Right cardiac atrium (tissue), 5 donors: ENCODE measurements around the gene PNMA8A. TPM values are rescaled to one million over a fixed set of nuclear protein-coding genes. Genes with fewer than 3 reads are reported as not detected.
A peak's percentile ranks its signal among the peaks of the same experiment; 100 is the strongest.

Experiments used
- ATAC-seq, 2 donors: fragments of 200-7000 bp; cut with Tn5 transposase; one replicate each; pipeline versions ENCODE4 v1.8.0 to v1.9.1; 2020; ENCODE audit warnings: moderate library complexity in 2 of 2, mild to moderate bottlenecking in 1 of 2
- DNase-seq, 3 donors: peaks; one replicate each; pipeline ENCODE4 v3.0.0-alpha.2; 2020
- H3K27ac ChIP-seq: one replicate; pipeline ENCODE4 v1.5.1; 2013; ENCODE audit warnings: mild to moderate bottlenecking, low read length, control low read depth, moderate library complexity
- H3K27me3 ChIP-seq: one replicate; pipeline ENCODE4 v1.6.1; 2013; ENCODE audit not compliant: control insufficient read depth, insufficient read depth
- H3K4me1 ChIP-seq: one replicate; pipeline ENCODE4 v1.6.1; 2013; ENCODE audit warnings: low read length; ENCODE audit not compliant: control insufficient read depth, insufficient read depth
- H3K4me3 ChIP-seq: one replicate; pipeline ENCODE4 v1.5.1; 2013; ENCODE audit warnings: low read length, control low read depth
- H3K9me3 ChIP-seq: one replicate; pipeline ENCODE4 v1.6.1; 2013; ENCODE audit warnings: low read length; ENCODE audit not compliant: control insufficient read depth
- WGBS: extraction: QIAGEN DNeasy Blood & Tissue Kit; methylation state at CpG from one replicate; pipeline ENCODE4 v1.1.7; 2013; 5-methylcytosine and 5-hydroxymethylcytosine counted together
- intact Hi-C, 4 donors: fragments of 100-400 bp; cut with DNase I; formaldehyde crosslinking; loops; one replicate each; pipeline versions ENCODE4 v1.11.0 to v1.14.0; 2022 to 2023
- polyA plus RNA-seq: library from polyadenylated mRNA; stranded (reverse); fragments of 200-250 nt; gene quantifications from one replicate; pipeline ENCODE4 v1.2.3, GENCODE V29; 2013
- total RNA-seq, 4 donors: library from RNA; stranded (reverse); fragmentation: NEBNext Ultra II Directional; extraction: Animal tissue kit (Norgen Biotek cat#: 25700); gene quantifications; one replicate each; pipeline ENCODE4 v1.2.1, GENCODE V29; 2021
- donor health status: healthy with polysubstance abuse.
- donor health status: DM: no; HTN: yes; CAD: no.
- donor health status: DM: no; HTN: no; CAD: no.
- donor health status: DM: no; HTN: yes; CAD: no; lungs with severe emphysema.
- donor health status: DM: yes; HTN: yes; CAD: no.

The PNMA8A gene
- total and polyA plus RNA-seq, 5 donors: 10.7 to 29.8 (median 25.5) TPM

DNA sequence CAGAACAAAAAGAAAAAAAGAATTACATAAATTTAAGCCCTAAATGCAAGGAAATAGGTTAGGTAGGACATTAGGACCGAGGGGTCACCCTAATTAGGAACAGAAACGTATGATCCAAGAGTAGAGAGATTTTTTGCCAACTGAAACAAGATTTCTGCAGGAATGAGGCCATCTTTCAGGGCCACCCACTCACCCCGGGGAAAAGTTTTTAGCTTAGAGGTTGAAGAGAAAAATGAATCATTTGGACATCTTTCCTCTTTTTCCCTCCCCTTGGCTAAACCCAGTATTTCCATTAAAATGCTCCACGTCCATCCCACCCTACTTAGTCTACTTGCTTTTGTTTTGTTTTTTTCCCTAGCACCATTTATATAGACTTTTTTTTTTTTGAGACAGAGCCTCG is 10.6 kb upstream of the PNMA8A start:
- no peak overlapping the region for H3K4me3 ChIP-seq
- no peaks in the 10 kb centered on the region for H3K27me3 ChIP-seq
- H3K27ac ChIP-seq: no peak overlapping the region
- 44% methylated on average over 5 of the region's 5 CpGs for WGBS
- no peaks in the 10 kb centered on the region for H3K4me1 ChIP-seq
- H3K9me3 ChIP-seq: no peaks in the 10 kb centered on the region
- ATAC-seq (peak; percentile 64 to 72), DNase-seq (no peak)
- intact Hi-C loops: loop anchor here in 2 of 4 donors (5.0 to 10.0 kb wide), 2 partner anchors 35 to 197 kb away; no protein-coding TSS in a partner anchor

DNA sequence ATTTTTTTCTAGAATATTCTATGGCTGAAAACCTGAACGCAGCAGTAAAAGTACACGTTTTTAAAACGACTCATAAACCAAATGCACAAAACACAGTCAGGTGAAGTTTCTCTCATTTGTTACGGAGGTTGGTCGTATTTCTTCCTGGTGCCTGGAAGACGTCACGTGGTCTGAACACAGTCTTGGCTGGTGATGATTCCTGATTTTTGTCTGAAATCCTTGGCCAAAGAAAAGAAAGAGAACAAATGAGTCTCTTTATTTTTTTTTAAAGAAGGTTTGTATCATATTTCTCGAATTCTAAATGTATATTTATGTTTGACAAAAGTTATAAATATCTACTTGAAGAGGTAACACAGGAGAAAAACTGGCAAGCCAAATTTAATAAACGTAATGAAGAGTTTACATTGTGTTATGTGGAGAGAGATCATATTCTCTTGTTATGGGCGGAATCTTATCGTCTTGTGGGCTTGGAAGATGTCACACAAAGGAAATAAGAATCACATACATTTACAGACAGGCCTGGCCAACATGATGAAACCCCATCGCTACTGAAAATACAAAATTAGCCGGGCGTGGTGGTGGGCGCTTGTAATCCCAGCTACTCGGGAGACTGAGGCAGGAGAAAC is 10.0 kb upstream of the PNMA8A start:
- Histone ChIP-seq H3K4me3 (no peak overlapping the region), H3K9me3 (no peaks in the 10 kb centered on the region), H3K27me3 (no peaks in the 10 kb centered on the region), H3K27ac (peak overlapping the region; percentile 43), H3K4me1 (no peaks in the 10 kb centered on the region)
- intact Hi-C loops: loop anchor here in 2 of 4 donors (5.0 to 10.0 kb wide), 2 partner anchors 34 to 197 kb away; no protein-coding TSS in a partner anchor
- WGBS: 46% methylated on average over 16 of the region's 16 CpGs
- ATAC-seq (peak; percentile 56 to 61), DNase-seq (peak in 1 of 3 donors; percentile 64)

DNA sequence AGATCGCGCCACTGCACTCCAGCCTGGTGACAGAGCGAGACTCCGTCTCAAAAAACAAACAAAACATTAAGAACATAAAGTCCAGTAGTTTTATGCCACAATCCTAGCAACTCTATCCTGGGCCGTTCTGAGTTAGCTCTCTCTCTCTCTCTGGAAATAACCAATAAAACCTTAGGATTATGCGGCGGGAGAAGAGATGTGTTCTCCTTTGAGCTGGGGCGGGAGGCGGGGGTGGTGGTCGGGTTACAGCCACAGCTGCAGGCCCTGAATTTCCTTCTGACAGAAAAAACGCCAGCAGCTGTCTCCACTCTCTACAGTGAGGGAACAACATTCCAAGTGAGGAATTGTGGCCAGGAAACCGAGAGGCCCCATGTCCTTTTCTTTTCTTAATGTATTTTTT is 9.1 kb upstream of the PNMA8A start:
- WGBS: 33% methylated on average over 12 of the region's 12 CpGs
- intact Hi-C loops: loop anchor here in 2 of 4 donors (5.0 to 10.0 kb wide), 2 partner anchors 33 to 196 kb away; no protein-coding TSS in a partner anchor
- H3K27ac ChIP-seq: no peak overlapping the region
- H3K27me3 ChIP-seq: no peaks in the 10 kb centered on the region
- H3K4me3 ChIP-seq: no peak overlapping the region
- peak; percentile 70 to 82 for ATAC-seq
- DNase-seq: peak in 2 of 3 donors; percentile 69 to 76
- H3K9me3 ChIP-seq: no peaks in the 10 kb centered on the region
- no peaks in the 10 kb centered on the region for H3K4me1 ChIP-seq

DNA sequence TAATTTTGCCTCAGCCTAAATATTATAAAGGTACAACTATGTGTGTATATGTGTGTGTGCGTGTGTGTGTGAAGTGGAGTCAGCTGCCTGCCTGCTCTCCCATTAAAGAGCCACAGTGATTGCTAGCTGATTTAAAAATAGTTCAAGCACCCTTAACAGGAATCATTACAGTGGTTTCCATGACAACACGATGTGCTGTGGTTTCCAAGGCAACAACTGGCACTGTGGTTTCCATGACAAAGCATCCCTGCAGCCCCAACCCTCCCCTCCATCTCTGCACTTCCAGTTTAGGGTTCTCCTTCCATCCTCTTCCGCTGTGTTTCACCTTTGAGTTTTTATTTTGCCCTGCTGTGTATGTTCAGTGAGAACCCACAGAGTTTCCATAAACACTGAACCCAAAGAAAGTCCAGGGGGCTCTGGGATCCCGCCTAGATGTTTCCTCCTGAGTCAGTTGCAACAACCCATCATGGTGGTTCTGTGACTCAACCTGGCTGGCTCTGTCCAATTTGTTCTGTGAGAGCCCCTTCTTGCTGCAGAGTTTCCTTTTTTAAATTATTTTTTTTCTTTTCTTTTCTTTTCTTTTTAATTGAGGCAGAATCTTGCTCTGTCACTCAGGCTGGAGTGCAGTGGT is 7.1 kb upstream of the PNMA8A start:
- DNase-seq (no peak), ATAC-seq (no peak)
- Histone ChIP-seq H3K27me3 (no peaks in the 10 kb centered on the region), H3K27ac (no peak overlapping the region), H3K4me3 (no peak overlapping the region), H3K9me3 (no peaks in the 10 kb centered on the region), H3K4me1 (no peaks in the 10 kb centered on the region)
- 54% methylated on average over 4 of the region's 4 CpGs for WGBS
- intact Hi-C loops: no loop called here

DNA sequence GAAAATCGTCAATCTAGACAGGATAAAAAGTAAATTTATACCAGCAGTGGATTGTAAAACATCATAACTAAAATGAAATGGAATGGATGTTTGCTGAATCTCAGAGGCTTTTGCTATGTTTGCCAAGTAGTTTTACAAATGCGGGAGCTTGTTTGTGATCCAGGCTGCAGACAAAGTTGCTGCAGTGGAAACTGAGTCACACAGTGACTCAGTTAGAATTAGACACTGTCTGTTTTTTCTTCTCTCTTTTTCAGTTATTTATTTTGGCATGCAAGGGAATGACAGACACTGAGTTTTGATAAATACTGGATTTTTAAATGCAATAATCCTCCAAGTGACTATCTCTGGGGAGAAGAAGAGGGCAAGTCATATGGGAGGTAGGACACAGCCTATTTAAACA is 4.6 kb upstream of the PNMA8A start:
- intact Hi-C loops: no loop called here
- no peak for ATAC-seq
- Histone ChIP-seq H3K27me3 (no peaks in the 10 kb centered on the region), H3K9me3 (no peaks in the 10 kb centered on the region), H3K27ac (no peak overlapping the region), H3K4me1 (no peaks in the 10 kb centered on the region), H3K4me3 (no peak overlapping the region)
- DNase-seq: no peak
- WGBS: 47% methylated on average over 2 of the region's 2 CpGs

DNA sequence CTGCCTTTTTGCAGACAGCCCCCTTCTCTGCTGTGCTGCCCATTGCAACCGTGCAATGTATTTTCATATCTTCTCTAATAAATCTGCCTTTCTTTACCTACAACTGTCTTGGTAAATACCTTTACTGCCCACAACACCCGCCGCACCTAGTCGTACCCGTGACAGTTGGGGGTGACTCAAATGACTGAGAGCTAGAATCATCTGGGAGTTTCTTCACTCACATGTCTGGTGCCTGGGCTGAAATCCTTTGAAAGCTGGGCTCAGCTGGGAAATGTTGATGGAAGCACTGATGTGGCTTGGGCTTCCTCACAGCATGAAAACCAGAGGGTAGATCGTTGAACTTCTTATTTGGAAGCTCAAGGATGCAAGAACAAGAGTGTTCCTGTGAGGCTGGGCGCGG is 2.8 kb upstream of the PNMA8A start:
- H3K27me3 ChIP-seq: no peaks in the 10 kb centered on the region
- WGBS: 88% methylated on average over 8 of the region's 8 CpGs
- intact Hi-C loops: no loop called here
- no peak overlapping the region for H3K4me3 ChIP-seq
- ATAC-seq: no peak
- H3K27ac ChIP-seq: no peak overlapping the region
- DNase-seq: no peak
- no peaks in the 10 kb centered on the region for H3K9me3 ChIP-seq
- no peaks in the 10 kb centered on the region for H3K4me1 ChIP-seq

DNA sequence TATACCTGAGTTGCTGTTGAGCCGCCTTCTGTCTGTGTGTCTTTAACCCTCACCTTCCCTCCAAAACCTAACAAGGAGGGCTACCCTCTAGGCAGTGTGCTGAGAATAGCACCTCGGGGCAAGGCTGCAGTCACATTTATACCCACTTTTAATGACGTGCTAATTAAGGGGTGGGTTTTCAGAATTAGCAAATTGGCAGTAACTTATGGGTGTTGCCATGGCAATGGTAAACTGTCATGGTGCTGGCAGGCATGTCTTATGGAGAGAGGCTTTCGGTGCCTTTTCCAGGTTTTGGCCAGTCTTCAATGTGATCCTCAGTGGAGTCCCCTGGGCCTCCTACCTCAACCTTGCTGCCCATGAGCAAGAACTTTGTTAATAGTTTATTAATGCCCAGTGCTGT is 1.2 kb upstream of the PNMA8A start:
- DNase-seq (no peak), ATAC-seq (no peak)
- Histone ChIP-seq H3K27ac (no peak overlapping the region), H3K4me1 (no peaks in the 10 kb centered on the region), H3K4me3 (no peak overlapping the region), H3K27me3 (no peaks in the 10 kb centered on the region), H3K9me3 (no peaks in the 10 kb centered on the region)
- 80% methylated on average over 4 of the region's 4 CpGs for WGBS
- intact Hi-C loops: no loop called here

DNA sequence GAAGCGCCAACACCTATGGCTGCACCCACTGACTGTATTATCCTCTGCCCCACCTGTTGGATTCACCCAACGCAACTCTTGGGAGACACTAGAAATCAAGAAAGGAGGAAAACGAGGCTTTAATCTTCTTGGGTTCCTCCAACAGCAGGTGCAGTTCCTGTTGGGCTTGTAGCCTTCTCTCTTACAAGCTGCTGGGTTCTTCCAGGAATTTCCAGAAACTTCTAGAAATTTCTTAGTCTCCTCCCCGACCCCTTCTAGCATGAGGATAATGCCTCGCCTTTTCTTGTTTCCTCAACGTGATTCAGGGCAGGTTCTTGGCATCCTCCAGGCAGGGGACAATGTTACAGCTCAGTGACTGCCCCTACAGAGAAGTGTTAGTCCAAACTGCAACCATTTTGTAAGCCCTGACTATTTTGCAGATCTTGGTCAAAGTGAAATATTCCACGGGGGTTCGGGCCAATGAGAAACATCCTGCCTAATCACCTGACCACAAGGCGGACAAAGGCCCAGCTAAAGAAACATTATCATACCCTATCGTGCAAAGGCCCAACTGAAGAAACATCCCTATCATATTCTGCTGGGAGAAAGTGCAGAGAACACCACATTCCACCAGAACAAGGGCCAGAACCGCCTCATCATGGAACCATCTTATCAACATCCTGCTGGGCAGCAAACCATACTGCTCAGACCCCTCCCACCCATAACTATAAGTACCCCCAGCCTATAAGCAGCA is 614 bp upstream of the PNMA8A start:
- peak in 1 of 2 donors; percentile 3 for ATAC-seq
- WGBS: 49% methylated on average over 11 of the region's 11 CpGs
- Histone ChIP-seq H3K4me1 (no peaks in the 10 kb centered on the region), H3K27me3 (no peaks in the 10 kb centered on the region), H3K27ac (peak overlapping the region; percentile 34), H3K9me3 (no peaks in the 10 kb centered on the region), H3K4me3 (no peak overlapping the region)
- DNase-seq: no peak
- intact Hi-C loops: no loop called here

DNA sequence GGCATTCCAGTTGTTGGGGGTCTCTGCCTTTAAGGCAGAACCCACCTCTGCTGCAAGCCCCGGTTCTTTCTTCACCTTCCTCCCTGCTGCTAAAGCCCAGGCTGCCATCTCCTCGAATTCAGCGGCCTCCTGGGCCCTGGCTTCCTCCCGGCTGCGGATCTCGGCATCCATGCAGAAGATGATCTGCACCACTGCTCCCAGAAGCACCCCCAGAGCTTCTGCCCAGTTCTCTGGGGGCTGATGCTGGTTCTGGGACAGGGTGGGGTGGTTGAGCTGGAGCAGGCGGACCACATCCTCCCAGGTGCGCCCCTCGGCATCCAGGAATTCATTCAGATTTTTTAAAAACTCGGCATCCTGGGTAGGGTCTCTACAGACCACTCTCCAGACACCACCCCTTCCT is 987 bp downstream of the PNMA8A start:
- H3K27ac ChIP-seq: no peak overlapping the region

DNA sequence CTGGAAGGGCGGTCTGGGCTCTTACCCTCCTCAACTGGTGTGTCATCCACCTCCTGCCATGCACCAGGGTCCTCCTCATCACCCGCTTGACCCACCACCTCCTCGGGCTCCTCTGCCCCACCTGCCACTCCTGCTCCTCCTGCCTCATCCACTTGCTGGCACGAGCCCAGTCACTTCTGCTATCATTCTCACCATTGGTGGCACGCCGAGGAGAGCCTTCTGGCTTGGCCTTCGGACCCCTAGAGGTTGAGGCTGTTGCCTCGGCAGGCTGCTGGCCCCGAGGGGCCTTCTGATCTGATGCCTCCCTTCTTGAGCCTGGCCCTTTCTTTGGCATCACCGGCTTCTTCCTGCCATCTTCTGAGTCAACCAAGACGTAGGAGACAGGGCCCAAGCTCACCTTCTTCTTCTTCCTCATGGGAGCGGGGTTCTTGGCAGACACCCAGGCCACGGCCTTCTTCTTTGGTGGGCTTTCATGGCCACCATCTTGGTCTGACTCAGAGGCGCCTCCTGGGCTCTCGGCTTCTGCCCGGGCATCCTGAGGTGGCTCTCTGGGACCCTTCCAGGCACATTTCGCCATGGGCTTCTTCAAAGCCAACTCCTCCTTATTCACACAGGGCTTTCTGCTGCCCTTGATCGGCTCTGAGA is 1.7 kb downstream of the PNMA8A start:
- WGBS: 95% methylated on average over 18 of the region's 18 CpGs
- peak in 1 of 3 donors; percentile 66 for DNase-seq
- Histone ChIP-seq H3K27me3 (no peaks in the 10 kb centered on the region), H3K4me3 (no peak overlapping the region), H3K27ac (no peak overlapping the region), H3K9me3 (no peaks in the 10 kb centered on the region), H3K4me1 (no peaks in the 10 kb centered on the region)
- intact Hi-C loops: no loop called here
- no peak for ATAC-seq

More for the DNA sequence above, 987 bp downstream of the PNMA8A start:
- DNase-seq: no peak
- no peak for ATAC-seq
- 92% methylated on average over 10 of the region's 10 CpGs for WGBS
- no peaks in the 10 kb centered on the region for H3K9me3 ChIP-seq
- intact Hi-C loops: no loop called here
- no peak overlapping the region for H3K4me3 ChIP-seq
- no peaks in the 10 kb centered on the region for H3K4me1 ChIP-seq
- H3K27me3 ChIP-seq: no peaks in the 10 kb centered on the region
